HG03175 (cell line): Measurements from ENCODE around the gene CXCR5.

Source experiments
- ATAC-seq: cut with Tn5 transposase; IDR thresholded peaks from one replicate; pipeline ENCODE4 v1.9.1; 2021; ENCODE audit warnings: mild to moderate bottlenecking, moderate library complexity; ENCODE audit not compliant: unreplicated experiment

Gene CXCR5

GRCh38 chr11:118897721-118898310 is 14.1 kb downstream of the CXCR5 start:
- ATAC-seq = no peak

GRCh38 chr11:118898400-118899295 is 15.0 kb downstream of the CXCR5 start:
- ATAC-seq = no peak

GRCh38 chr11:118899296-118899688 is 15.6 kb downstream of the CXCR5 start:
- no peak for ATAC-seq

GRCh38 chr11:118899706-118900360 is 16.1 kb downstream of the CXCR5 start:
- ATAC-seq = no peak

- ATAC-seq = no peak
Observed at GRCh38 chr11:118900535-118901384, 17.1 kb downstream of the CXCR5 start.

GRCh38 chr11:118901494-118902335 is 18.0 kb downstream of the CXCR5 start:
- no peak for ATAC-seq

- no peak for ATAC-seq
Observed at GRCh38 chr11:118902336-118903203, 18.9 kb downstream of the CXCR5 start.

- ATAC-seq = no peak
Observed at GRCh38 chr11:118903204-118904015, 19.7 kb downstream of the CXCR5 start.

- ATAC-seq = peak; percentile 83
Observed at GRCh38 chr11:118907051-118908042, 23.7 kb downstream of the CXCR5 start.

- ATAC-seq = no peak
Observed at GRCh38 chr11:118908264-118908663, 24.6 kb downstream of the CXCR5 start.

GRCh38 chr11:118908901-118909618 is 25.4 kb downstream of the CXCR5 start:
- ATAC-seq = no peak

GRCh38 chr11:118909619-118910308 is 26.1 kb downstream of the CXCR5 start:
- ATAC-seq = no peak

GRCh38 chr11:118910309-118911112 is 26.8 kb downstream of the CXCR5 start:
- no peak for ATAC-seq

- ATAC-seq = no peak
Observed at GRCh38 chr11:118911113-118911879, 27.6 kb downstream of the CXCR5 start.
